GM12892 (cell line): ENCODE results near the gene ARV1.

Experiments used
- POLR2A ChIP-seq: IDR thresholded peaks from 2 replicates; pipeline ENCODE4 v1.6.1; 2011; ENCODE audit warnings: low read depth, low read length, control low read depth
- TAF1 ChIP-seq: IDR thresholded peaks from 2 replicates; pipeline ENCODE4 v1.6.1; 2011; ENCODE audit warnings: low read depth, mild to moderate bottlenecking, control low read depth, low read length, borderline replicate concordance

GRCh38 chr1:230987448-230987847 lies 8.6 kb downstream of the ARV1 start:
- no peak for TF ChIP-seq TAF1
- TF ChIP-seq POLR2A, result no peak
